Mesenchymal stem cell (in vitro differentiated cells and primary cell): ENCODE data around the gene PPP3CA.

Source experiments
- DNase-seq: peaks from one replicate; pipeline ENCODE4 v3.0.0-alpha.2; 2013
- H2AFZ ChIP-seq: one replicate; pipeline ENCODE4 v1.6.1; 2013; ENCODE audit warnings: low read depth, mild to moderate bottlenecking, control low read depth, inconsistent platforms, low read length, moderate library complexity
- H2AK5ac ChIP-seq: 2 replicates; pipeline ENCODE4 v1.6.1; 2013; ENCODE audit warnings: low read length, moderate library complexity, mild to moderate bottlenecking, inconsistent platforms; ENCODE audit not compliant: severe bottlenecking
- H2BK120ac ChIP-seq: one replicate; pipeline ENCODE4 v1.6.1; 2013; ENCODE audit warnings: low read depth, mild to moderate bottlenecking, inconsistent platforms, low read length, moderate library complexity
- H2BK12ac ChIP-seq, 2 experiments: one replicate each; pipeline ENCODE4 v1.6.1; 2013; ENCODE audit warnings: inconsistent platforms in 2 of 2, low read length in 2 of 2, mild to moderate bottlenecking in 2 of 2, moderate library complexity in 2 of 2, control low read depth in 1 of 2
- H2BK15ac ChIP-seq: one replicate; pipeline ENCODE4 v1.6.1; 2013; ENCODE audit warnings: mild to moderate bottlenecking, low read depth, inconsistent platforms; ENCODE audit not compliant: poor library complexity, severe bottlenecking
- H2BK5ac ChIP-seq: 2 replicates; pipeline ENCODE4 v1.6.1; 2013; ENCODE audit warnings: low read depth, mild to moderate bottlenecking, low read length, control low read depth, inconsistent platforms; ENCODE audit not compliant: poor library complexity, severe bottlenecking
- H3K14ac ChIP-seq, 2 experiments: one replicate each; pipeline ENCODE4 v1.6.1; 2013; ENCODE audit warnings: inconsistent platforms in 2 of 2, low read length in 2 of 2, control low read depth in 1 of 2, mild to moderate bottlenecking in 1 of 2, moderate library complexity in 1 of 2
- H3K18ac ChIP-seq, 2 experiments: one replicate each; pipeline ENCODE4 v1.6.1; 2013; ENCODE audit warnings: inconsistent platforms in 2 of 2, low read length in 2 of 2, control low read depth in 1 of 2, low read depth in 1 of 2, mild to moderate bottlenecking in 1 of 2
- H3K23ac ChIP-seq, 2 experiments: one replicate each; pipeline ENCODE4 v1.6.1; 2013; ENCODE audit warnings: inconsistent platforms in 2 of 2, low read length in 2 of 2, mild to moderate bottlenecking in 2 of 2, moderate library complexity in 2 of 2, control low read depth in 1 of 2
- H3K27ac ChIP-seq: 2 replicates; pipeline ENCODE4 v1.5.1; 2013; ENCODE audit warnings: mild to moderate bottlenecking, moderate library complexity, low read length, control low read depth, inconsistent platforms; ENCODE audit not compliant: poor library complexity, severe bottlenecking
- H3K27me3 ChIP-seq, 2 experiments: 2 replicates each; pipeline versions ENCODE4 v1.6.1 to v1.7.0; 2013; ENCODE audit warnings: low read length in 2 of 2, mild to moderate bottlenecking in 2 of 2, moderate library complexity in 2 of 2, control low read depth in 1 of 2, inconsistent platforms in 1 of 2; ENCODE audit not compliant: control insufficient read depth in 1 of 2, insufficient read depth in 1 of 2
- H3K36me3 ChIP-seq, 2 experiments: 2 replicates each; pipeline versions ENCODE4 v1.6.1 to v1.7.0; 2013; ENCODE audit warnings: low read length in 2 of 2, control low read depth in 1 of 2, inconsistent platforms in 1 of 2, low read depth in 1 of 2, mild to moderate bottlenecking in 1 of 2; ENCODE audit not compliant: insufficient read depth in 2 of 2, control insufficient read depth in 1 of 2
- H3K4ac ChIP-seq, 2 experiments: one replicate each; pipeline ENCODE4 v1.6.1; 2013; ENCODE audit warnings: inconsistent platforms in 2 of 2, low read length in 2 of 2, mild to moderate bottlenecking in 2 of 2, moderate library complexity in 2 of 2, control low read depth in 1 of 2, low read depth in 1 of 2
- H3K4me1 ChIP-seq: 2 replicates; pipeline ENCODE4 v1.6.1; 2013; ENCODE audit warnings: low read depth, low read length, control low read depth; ENCODE audit not compliant: control insufficient read depth, insufficient read depth
- H3K4me2 ChIP-seq: 2 replicates; pipeline ENCODE4 v1.6.1; 2013; ENCODE audit warnings: low read length, mild to moderate bottlenecking, inconsistent platforms; ENCODE audit not compliant: poor library complexity, severe bottlenecking
- H3K4me3 ChIP-seq, 2 experiments: 2 replicates each; pipeline versions ENCODE4 v1.5.1 to v1.7.0; 2013; ENCODE audit warnings: low read length in 2 of 2, mild to moderate bottlenecking in 2 of 2, control low read depth in 1 of 2, low read depth in 1 of 2; ENCODE audit not compliant: insufficient read depth in 1 of 2
- H3K79me1 ChIP-seq: replicated peaks from 2 replicates; pipeline ENCODE4 v1.6.1; 2013; ENCODE audit warnings: mild to moderate bottlenecking, control low read depth, low read length, inconsistent platforms; ENCODE audit not compliant: poor library complexity, severe bottlenecking
- H3K9ac ChIP-seq: 2 replicates; pipeline ENCODE4 v1.7.0; 2013; ENCODE audit warnings: mild to moderate bottlenecking, low read length, moderate library complexity
- H3K9me3 ChIP-seq: 2 replicates; pipeline ENCODE4 v1.7.0; 2013; ENCODE audit warnings: mild to moderate bottlenecking, low read length; ENCODE audit not compliant: control insufficient read depth
- H4K8ac ChIP-seq: one replicate; pipeline ENCODE4 v1.6.1; 2013; ENCODE audit warnings: inconsistent platforms, mild to moderate bottlenecking, low read length, moderate library complexity
- H4K91ac ChIP-seq: one replicate; pipeline ENCODE4 v1.6.1; 2013; ENCODE audit warnings: mild to moderate bottlenecking, low read length, inconsistent platforms
- WGBS: methylation state at CpG from one replicate; pipeline ENCODE4 v1.1.7; 2013; ENCODE audit warnings: mixed read lengths; 5-methylcytosine and 5-hydroxymethylcytosine counted together

The PPP3CA gene

DNA sequence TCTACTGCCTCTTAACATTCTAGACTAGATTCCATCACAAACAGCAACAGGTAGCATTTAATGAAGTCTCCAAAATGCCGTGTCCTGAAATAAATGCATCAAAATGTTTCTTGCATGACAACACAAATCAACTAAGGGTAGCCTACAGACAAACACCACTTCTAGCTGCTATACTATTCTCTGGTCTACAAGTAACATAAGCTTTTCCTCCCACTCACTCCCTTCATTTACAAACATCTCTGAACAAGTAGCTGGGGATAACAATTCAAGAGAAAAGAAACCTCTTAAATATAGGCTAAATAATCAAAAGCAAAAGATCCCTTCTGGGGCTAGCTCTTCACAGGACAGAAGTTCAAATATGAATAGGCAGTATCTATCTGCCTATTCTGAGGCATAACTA, 20.8 kb downstream of the PPP3CA start:
- H3K23ac ChIP-seq = no peak overlapping the region
- H3K9me3 ChIP-seq = no peaks in the 10 kb centered on the region
- H3K79me1 ChIP-seq = peaks cover 24% of the 10 kb centered on the region
- no peak overlapping the region for H3K18ac ChIP-seq
- H2BK120ac ChIP-seq = no peak overlapping the region
- H3K27me3 ChIP-seq = no peaks in the 10 kb centered on the region
- no peak for DNase-seq
- no peak overlapping the region for H4K8ac ChIP-seq
- 81% methylated on average over 1 of the region's 1 CpG for WGBS
- no peak overlapping the region for H3K9ac ChIP-seq
- H3K27ac ChIP-seq = no peak overlapping the region
- H4K91ac ChIP-seq = no peak overlapping the region
- no peak overlapping the region for H3K4ac ChIP-seq
- no peak overlapping the region for H3K4me3 ChIP-seq
- H2BK15ac ChIP-seq = no peak overlapping the region
- no peak overlapping the region for H2AK5ac ChIP-seq
- H2BK5ac ChIP-seq = no peak overlapping the region
- H3K4me2 ChIP-seq = no peak overlapping the region
- no peaks in the 10 kb centered on the region for H3K36me3 ChIP-seq
- no peak overlapping the region for H3K14ac ChIP-seq
- H2AFZ ChIP-seq = no peak overlapping the region
- H3K4me1 ChIP-seq = no peaks in the 10 kb centered on the region
- no peak overlapping the region for H2BK12ac ChIP-seq

DNA sequence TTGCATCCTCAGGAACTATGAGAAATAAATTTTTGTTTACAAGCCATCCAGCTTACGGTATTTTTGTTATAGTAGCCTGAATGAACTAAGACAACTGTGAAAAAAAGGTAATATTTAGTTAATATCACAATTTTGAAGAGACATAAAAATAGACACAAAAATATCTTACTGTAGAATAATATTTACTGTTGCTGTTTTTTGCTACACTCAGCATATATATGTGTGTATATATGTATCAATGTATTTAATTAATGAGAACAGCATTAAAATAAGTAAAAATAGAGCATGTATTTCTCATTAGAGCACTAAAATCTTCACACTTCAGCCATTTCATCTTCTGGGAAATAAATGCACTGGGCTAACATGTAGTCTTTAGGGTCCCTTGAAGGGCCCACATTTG, 24.6 kb downstream of the PPP3CA start:
- H3K18ac ChIP-seq = no peak overlapping the region
- no peak overlapping the region for H3K4ac ChIP-seq
- no peak overlapping the region for H2AFZ ChIP-seq
- no peak overlapping the region for H3K23ac ChIP-seq
- no peak overlapping the region for H2BK120ac ChIP-seq
- no peak for DNase-seq
- no peak overlapping the region for H4K8ac ChIP-seq
- H4K91ac ChIP-seq = no peak overlapping the region
- no peak overlapping the region for H3K14ac ChIP-seq
- H3K36me3 ChIP-seq = no peaks in the 10 kb centered on the region
- no peaks in the 10 kb centered on the region for H3K9me3 ChIP-seq
- no peak overlapping the region for H2BK5ac ChIP-seq
- no peak overlapping the region for H2BK12ac ChIP-seq
- peaks cover 17% of the 10 kb centered on the region for H3K79me1 ChIP-seq
- no peaks in the 10 kb centered on the region for H3K4me1 ChIP-seq
- H3K9ac ChIP-seq = no peak overlapping the region
- H3K4me2 ChIP-seq = no peak overlapping the region
- H2AK5ac ChIP-seq = no peak overlapping the region
- H3K27ac ChIP-seq = no peak overlapping the region
- H3K4me3 ChIP-seq = no peak overlapping the region
- H2BK15ac ChIP-seq = no peak overlapping the region
- H3K27me3 ChIP-seq = no peaks in the 10 kb centered on the region
- WGBS = no CpG with 5 or more reads among the region's 1 CpG

DNA sequence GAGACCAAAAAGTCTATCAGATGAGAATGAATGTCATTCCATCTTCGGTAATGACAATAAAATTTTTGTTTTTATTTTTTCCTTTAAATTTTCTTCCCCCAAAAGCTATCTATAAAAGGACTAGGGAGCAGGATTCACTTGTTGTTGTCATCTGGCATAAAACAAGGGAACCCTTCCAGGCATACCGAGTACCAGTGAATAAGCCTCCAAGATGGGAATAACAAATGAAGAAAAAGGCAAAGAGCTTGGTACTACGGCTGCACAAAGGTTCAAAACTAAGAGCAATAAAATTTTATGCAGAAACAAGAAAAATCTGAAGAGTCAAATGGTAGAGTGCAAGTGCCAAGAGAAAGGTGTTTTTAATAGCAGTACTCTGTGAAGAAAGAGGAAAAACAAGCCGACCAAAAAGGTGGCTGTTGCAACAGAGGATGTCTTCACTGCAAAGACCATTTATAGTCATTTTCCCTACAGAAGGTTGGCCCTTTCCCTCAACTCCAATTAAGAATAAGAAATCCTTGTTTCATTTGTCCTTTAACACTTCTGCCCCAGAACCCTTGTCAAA, 25.8 kb downstream of the PPP3CA start:
- WGBS = 85% methylated on average over 3 of the region's 4 CpGs
- Histone ChIP-seq H3K27ac (no peak overlapping the region), H3K36me3 (no peaks in the 10 kb centered on the region), H3K27me3 (no peaks in the 10 kb centered on the region), H3K4me3 (no peak overlapping the region), H3K4ac (no peak overlapping the region), H3K18ac (no peak overlapping the region), H3K79me1 (peaks cover 19% of the 10 kb centered on the region), H2BK5ac (no peak overlapping the region), H3K4me1 (no peaks in the 10 kb centered on the region), H4K8ac (no peak overlapping the region), H2BK12ac (no peak overlapping the region), H4K91ac (no peak overlapping the region), H3K9me3 (no peaks in the 10 kb centered on the region), H3K4me2 (no peak overlapping the region), H2AK5ac (no peak overlapping the region), H2BK120ac (no peak overlapping the region), H3K23ac (no peak overlapping the region), H2BK15ac (no peak overlapping the region), H3K14ac (no peak overlapping the region), H2AFZ (no peak overlapping the region), H3K9ac (no peak overlapping the region)
- DNase-seq = no peak

DNA sequence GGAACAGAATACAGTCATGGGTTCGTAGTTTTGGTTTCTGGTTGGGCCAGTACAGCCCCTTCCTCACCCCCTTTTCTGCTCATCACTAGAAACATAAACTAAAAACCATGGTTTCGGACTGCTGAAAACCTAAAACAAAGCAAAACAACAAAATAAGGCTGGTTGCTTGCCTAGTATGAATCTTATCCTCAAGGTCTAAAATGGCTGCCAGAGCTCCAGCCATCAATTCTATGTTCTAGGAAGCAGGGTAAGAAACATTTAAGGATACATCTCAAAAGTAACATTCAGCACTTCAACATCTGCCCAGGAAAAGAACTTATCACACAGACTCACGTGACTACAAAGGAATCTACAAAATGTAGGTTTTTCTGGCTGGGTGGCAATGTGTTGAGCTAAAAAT, 31.5 kb downstream of the PPP3CA start:
- Histone ChIP-seq H2BK5ac (no peak overlapping the region), H2BK120ac (no peak overlapping the region), H2AFZ (no peak overlapping the region), H3K14ac (no peak overlapping the region), H2AK5ac (no peak overlapping the region), H3K9ac (no peak overlapping the region), H4K8ac (no peak overlapping the region), H3K4me3 (no peak overlapping the region), H3K18ac (no peak overlapping the region), H3K4me1 (no peaks in the 10 kb centered on the region), H2BK12ac (no peak overlapping the region), H3K79me1 (peaks cover 19% of the 10 kb centered on the region), H3K36me3 (no peaks in the 10 kb centered on the region), H3K4me2 (no peak overlapping the region), H2BK15ac (no peak overlapping the region), H3K27ac (no peak overlapping the region), H3K4ac (no peak overlapping the region), H3K9me3 (peaks cover 4% of the 10 kb centered on the region), H4K91ac (no peak overlapping the region), H3K27me3 (no peaks in the 10 kb centered on the region), H3K23ac (no peak overlapping the region)
- no peak for DNase-seq
- 90% methylated on average over 3 of the region's 3 CpGs for WGBS
